ENCODE measurements around the gene WDR38. TPM values are rescaled to one million over a fixed set of nuclear protein-coding genes. Genes with fewer than 3 reads are reported as not detected.

The WDR38 gene
- total RNA-seq, 1 donor from 2014 or later, result not detected

DNA sequence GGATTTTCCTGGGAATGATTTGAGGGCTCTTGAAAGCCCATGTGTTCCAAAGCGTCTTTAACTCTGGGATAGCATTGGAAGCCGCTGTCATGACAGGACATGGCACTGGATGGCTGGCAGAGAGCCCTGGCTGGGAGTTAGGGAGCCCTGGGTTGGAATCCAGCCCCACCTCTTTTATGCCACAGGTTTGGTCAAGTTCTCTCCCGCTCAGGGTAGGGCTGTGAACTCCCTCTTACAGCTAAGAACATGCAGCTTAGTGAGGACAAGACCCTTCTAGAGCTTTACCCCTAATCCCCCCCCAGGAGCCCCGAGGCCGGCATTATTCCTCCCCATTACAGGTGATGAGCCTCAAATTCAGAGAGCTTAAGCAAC lies 39.1 kb upstream of the WDR38 start:
- H3K36me3 ChIP-seq, result no peaks in the 10 kb centered on the region
- TF ChIP-seq, protein P1, sequence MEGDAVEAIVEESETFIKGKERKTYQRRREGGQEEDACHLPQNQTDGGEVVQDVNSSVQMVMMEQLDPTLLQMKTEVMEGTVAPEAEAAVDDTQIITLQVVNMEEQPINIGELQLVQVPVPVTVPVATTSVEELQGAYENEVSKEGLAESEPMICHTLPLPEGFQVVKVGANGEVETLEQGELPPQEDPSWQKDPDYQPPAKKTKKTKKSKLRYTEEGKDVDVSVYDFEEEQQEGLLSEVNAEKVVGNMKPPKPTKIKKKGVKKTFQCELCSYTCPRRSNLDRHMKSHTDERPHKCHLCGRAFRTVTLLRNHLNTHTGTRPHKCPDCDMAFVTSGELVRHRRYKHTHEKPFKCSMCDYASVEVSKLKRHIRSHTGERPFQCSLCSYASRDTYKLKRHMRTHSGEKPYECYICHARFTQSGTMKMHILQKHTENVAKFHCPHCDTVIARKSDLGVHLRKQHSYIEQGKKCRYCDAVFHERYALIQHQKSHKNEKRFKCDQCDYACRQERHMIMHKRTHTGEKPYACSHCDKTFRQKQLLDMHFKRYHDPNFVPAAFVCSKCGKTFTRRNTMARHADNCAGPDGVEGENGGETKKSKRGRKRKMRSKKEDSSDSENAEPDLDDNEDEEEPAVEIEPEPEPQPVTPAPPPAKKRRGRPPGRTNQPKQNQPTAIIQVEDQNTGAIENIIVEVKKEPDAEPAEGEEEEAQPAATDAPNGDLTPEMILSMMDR (IDR thresholded peaks at IDR 0.05), result no peak
- intact Hi-C loops (cut with DNase I), result no loop called here
- ATAC-seq (no peak), DNase-seq (no peak)
- no peaks in the 10 kb centered on the region for H3K4me1 ChIP-seq
- H3K27me3 ChIP-seq, result no peaks in the 10 kb centered on the region
- no peak overlapping the region for H3K4me3 ChIP-seq
- H3K9me3 ChIP-seq, result no peaks in the 10 kb centered on the region
- no peak overlapping the region for H3K27ac ChIP-seq

DNA sequence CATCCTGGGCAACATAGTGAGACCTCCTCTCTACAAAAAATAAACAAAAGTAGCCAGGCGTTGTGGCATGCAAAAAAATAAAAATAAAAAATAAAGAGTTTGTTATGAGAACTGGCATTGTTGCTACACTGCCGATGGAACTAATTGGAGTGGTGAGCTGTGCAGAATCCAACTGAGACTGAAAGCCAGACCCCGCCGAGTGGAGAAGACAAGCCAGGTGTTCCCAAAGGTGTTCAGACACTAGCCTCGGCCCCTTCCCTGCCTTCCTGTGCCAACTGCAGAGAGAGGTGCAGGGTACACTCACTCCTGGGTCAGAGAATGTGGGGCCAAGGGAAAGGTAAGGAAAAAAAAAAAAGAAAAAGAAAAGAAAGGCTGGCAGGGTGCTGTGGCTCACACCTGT lies 37.7 kb upstream of the WDR38 start:
- H3K4me3 ChIP-seq, result no peak overlapping the region
- H3K27me3 ChIP-seq, result no peaks in the 10 kb centered on the region
- no peak for ATAC-seq
- intact Hi-C loops (cut with DNase I), result no loop called here
- no peaks in the 10 kb centered on the region for H3K4me1 ChIP-seq
- TF ChIP-seq, protein P1 (IDR thresholded peaks at IDR 0.05), result no peak
- H3K36me3 ChIP-seq, result no peaks in the 10 kb centered on the region
- H3K27ac ChIP-seq, result no peak overlapping the region
- H3K9me3 ChIP-seq, result no peaks in the 10 kb centered on the region
- no peak for DNase-seq

DNA sequence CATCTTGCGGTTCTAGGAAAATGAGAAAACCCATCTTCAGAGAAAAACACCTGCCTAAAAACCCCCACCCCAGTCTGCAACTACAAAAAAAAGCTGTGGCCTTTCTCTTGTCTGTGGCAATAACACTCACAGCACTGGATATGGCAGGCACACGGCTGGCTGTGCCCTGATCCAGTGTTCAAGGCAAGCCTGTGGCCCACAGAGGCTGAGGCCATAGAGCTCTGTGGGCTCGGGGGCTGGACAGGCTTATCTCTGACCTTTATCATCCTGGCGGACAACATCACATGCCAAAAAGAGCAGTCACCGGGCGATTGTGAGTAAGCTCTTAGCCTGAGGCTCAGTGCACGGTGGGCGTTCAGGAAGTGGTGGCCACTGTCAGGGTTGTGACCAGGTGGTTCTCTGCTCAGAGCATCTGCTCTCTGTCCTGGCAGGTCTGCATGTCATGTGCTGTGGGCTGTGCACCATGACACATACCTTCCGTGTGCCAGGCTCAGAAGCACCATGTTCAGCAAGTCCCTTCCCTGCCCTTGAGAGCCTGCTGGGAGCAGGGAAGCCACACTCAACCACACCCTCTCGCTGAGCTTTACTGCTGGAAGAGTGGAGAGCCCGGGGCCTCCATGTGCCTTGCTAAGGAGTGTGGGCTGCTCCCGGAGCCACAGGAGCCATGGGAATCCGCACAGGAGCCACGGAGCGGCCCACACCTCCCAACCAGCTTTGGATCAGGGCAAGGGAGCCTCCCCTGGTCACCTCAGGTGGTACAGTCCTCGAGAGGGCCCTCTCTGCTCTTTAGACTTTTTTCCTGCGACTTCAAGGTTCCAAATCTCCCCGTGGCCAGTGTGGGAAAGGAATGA lies 34.6 kb upstream of the WDR38 start:
- Histone ChIP-seq H3K4me3 (no peak overlapping the region), H3K36me3 (no peaks in the 10 kb centered on the region), H3K9me3 (no peaks in the 10 kb centered on the region), H3K4me1 (no peaks in the 10 kb centered on the region), H3K27ac (no peak overlapping the region), H3K27me3 (no peaks in the 10 kb centered on the region)
- ATAC-seq (peak; percentile 66), DNase-seq (no peak)
- intact Hi-C loops (cut with DNase I), result no loop called here
- TF ChIP-seq, protein P1 (IDR thresholded peaks at IDR 0.05), result no peak

DNA sequence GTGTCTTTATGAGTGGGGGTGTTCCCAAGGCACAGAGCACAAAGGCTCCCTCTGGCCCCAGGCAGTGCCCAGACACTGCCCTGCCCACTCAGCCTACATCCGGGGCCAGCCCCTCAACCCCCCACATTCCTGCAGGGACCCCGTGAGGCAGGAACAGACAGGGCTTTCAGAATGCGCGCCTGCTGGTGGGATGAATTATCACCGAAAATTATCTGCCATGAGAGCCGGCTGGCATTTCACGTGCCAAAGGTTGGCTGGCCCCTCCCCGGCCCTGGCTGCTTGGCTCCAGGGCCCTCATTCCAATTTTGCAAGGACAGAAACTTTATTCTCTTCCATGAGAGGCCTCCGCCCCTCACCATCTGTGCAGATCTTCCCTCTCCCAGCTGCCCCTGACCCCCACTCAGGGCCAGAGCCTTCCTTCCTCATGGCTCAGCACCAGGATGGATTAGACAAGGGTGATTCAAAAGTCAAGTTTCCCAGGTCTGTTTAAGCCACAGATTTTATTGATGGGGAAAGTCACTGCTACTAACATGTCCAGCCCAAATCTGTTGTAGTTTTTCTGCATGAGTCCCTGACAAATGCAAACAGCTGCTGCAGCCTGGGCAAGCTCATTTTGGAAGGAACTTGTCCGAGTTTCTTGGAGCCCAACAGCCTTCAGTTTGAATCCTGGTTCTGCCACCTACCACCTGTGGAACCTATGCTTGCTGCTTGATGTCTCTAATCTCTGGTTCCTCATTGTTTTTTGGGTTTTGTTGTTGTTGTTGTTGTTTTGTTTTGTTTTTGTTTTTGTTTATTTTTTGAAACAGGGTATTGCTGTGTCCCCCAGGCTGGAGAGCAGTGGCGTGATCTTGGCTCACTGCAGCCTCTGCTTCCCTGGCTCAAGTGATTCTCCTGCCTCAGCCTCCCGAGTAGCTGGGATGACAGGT lies 32.3 kb upstream of the WDR38 start:
- Histone ChIP-seq H3K4me1 (no peaks in the 10 kb centered on the region), H3K36me3 (no peaks in the 10 kb centered on the region), H3K27ac (no peak overlapping the region), H3K27me3 (no peaks in the 10 kb centered on the region), H3K9me3 (no peaks in the 10 kb centered on the region), H3K4me3 (no peak overlapping the region)
- DNase-seq, result no peak
- intact Hi-C loops (cut with DNase I), result no loop called here
- ATAC-seq, result no peak
- TF ChIP-seq, protein P1 (IDR thresholded peaks at IDR 0.05), result no peak

DNA sequence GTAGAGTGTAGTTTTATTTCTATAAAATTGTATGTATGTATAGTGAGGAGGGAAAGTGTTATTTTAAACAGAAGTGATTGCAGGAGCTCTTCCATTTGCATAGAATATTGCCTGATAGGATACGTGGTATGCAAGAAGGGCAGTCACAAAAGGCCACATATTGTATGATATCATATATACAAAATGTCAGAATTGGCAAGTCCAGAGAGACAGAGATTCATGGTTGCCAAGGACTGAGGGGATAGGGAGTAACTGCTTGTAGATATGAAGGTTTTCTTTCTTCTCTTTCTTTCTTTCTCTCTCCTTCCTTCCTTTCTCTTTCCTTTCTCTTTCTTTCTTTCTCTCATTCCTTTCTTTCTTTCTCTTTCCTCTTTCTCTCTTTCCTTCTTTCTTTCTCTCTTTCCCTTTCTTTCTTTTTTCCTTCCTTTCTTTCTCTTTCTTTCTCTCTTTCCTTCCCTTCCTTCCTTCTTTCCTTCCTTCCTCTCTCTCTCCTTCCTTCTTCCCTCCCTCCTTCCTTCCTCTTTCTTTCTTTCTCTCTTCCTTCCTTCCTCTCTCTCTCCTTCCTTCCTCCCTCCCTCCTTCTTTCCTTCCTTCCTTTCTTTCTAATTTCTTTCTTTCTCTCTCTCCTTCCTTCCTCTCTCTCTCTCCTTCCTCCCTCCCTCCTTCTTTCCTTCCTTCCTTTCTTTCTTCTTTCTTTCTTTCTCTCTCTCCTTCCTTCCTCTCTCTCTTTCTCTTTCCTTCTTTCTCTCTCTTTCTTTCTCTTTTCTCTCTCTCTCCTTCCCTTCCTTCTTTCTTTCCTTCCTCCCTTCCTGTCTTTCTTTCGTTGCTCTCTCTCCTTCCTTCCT lies 24.5 kb upstream of the WDR38 start:
- TF ChIP-seq, protein P1 (IDR thresholded peaks at IDR 0.05), result no peak
- DNase-seq, result no peak

More for the DNA sequence above, 24.5 kb upstream of the WDR38 start:
- no peak overlapping the region for H3K4me3 ChIP-seq
- H3K36me3 ChIP-seq, result no peaks in the 10 kb centered on the region
- H3K9me3 ChIP-seq, result no peaks in the 10 kb centered on the region
- H3K4me1 ChIP-seq, result peaks cover 8% of the 10 kb centered on the region
- no peak overlapping the region for H3K27ac ChIP-seq
- intact Hi-C loops (cut with DNase I), result no loop called here
- ATAC-seq, result no peak
- no peaks in the 10 kb centered on the region for H3K27me3 ChIP-seq
